T-helper 2 cell (primary cell): ENCODE measurements around the gene AAK1.
"Not testable (repeated sequence)": the region's sequence is repeated elsewhere in the genome, so short reads cannot be mapped to it uniquely, and the experiment has no call there.

Experiments used
- DNase-seq, 5 experiments: peaks; one replicate each; pipeline versions ENCODE4 v3.0.0 to v3.0.0-alpha.2; 2012 to 2022
- total RNA-seq, 2 donors: gene quantifications; one replicate each; lab custom pipeline; 2026; lab: John Stamatoyannopoulos, UW

Gene AAK1
- 165 to 166 reads per million in 2 donors for total RNA-seq

DNA sequence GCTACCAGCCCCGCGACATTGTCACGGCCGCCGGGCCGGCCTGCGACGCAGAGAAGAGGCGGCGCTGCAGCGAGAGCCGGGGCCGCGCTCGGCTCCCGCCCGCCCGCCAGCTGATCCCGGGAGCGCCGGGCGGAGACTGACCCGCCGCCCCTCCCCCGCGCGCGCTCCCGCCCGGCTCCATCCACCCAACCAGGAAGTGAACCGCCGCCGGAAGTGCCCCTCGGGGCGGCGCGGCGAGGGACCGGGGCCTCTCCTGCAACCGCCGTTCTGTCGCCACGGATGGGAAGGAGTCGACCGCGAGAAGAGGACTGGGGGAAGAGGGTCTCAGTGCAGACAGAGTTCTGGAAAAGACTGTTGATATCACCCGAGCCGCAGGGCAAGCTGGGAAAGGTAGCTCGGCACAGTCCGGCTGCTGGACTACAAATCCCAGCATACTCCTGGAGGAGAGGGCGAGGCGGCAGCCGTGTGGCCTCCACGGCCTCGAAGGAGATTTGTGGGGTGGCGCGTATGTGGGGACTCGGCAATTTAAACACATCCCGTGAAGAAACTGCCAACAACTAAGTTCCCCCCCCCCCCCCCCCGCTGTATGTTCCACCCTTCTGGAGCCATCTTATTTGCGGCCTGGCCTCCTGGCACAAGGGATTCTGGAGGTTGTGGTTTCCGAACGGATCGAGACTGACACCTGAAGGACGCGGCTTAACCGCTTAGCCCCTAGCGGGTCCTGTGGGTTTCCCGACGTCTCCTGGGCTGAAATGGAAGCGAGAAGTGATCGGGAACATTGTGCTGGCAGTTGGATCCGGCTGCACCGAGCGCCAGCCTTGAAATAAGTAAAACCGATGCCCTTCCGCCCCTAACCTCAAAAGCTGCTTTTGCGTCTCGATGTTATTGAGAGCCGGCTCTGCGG is at the start of gene AAK1:
Gene AAK1 (minus strand): TSS at position 138 of the 904 bp plus-strand sequence. CDS start 699 bp downstream, outside the sequence.
- peak; percentile 59 to 98 (median 73) for DNase-seq

GRCh38 chr2:69692424-69692823 is 48.9 kb upstream of the AAK1 start:
- no peak for DNase-seq

DNA sequence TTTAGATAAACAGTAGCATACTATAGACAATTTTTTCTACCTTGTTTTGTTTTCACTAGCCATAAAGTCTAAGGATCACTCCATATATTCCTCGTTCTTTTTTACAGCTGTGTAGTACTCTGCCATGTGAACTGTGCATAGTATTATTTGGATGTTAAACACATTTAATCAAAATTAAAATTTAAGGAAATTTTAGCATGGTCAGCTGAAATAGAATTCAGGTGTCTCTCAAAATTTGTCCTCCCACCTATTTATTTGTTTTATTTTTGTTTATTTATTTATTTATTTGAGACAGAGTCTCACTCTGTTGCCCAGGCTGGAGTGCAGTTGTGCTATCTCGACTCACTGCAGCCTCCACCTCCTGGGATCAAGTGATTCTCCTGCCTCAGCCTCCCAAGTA is 46.4 kb upstream of the AAK1 start:
- no peak for DNase-seq

DNA sequence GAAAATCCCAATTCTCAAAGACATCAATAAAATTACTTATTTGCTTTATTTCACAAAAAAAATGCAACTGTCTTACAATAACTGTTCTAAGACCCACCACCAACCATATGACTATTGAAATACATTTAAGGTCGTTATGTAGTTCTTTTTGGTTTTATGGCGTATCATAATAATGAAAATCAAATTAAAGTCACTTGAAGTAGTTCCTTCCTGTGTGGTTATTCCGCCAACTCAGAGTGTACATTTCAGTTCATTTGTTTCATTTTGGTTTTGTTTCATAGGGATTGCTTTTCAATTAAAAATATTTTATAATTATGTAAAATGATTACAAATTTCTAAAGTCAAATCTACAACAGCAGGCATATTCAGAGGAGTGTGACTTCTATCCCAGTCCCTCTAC is 45.9 kb upstream of the AAK1 start:
- peak in 1 of 5 experiments; percentile 72 for DNase-seq

- DNase-seq, result no peak
These were observed 44.6 kb upstream of the AAK1 start for GRCh38 chr2:69687971-69688611.

DNA sequence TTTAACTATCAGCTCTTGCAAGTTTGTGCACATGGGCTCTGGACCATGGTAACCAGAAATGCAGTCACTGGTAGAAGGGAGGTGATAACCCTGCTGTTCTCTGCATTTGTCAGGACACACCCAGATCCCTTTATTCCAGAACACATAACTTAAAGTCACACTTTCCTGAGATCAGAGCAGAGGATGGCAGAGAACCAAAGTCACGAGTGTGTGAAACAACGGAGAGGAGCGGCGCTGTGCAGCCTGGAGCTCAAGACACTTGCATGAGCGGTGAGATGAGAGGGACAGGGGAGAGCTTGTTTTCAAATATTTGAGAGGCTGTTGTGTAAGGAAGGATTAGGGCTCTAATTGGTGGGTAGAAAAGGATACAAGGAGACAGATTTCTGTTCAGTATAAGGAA is 43.3 kb upstream of the AAK1 start:
- no peak for DNase-seq

GRCh38 chr2:69685321-69686048 is 41.9 kb upstream of the AAK1 start:
- DNase-seq, result peak in 1 of 5 experiments; percentile 90

GRCh38 chr2:69683170-69683971 is 39.8 kb upstream of the AAK1 start:
- peak in 1 of 5 experiments; percentile 54 for DNase-seq

- no peak for DNase-seq
These were observed 39.0 kb upstream of the AAK1 start for GRCh38 chr2:69682525-69682924.

DNA sequence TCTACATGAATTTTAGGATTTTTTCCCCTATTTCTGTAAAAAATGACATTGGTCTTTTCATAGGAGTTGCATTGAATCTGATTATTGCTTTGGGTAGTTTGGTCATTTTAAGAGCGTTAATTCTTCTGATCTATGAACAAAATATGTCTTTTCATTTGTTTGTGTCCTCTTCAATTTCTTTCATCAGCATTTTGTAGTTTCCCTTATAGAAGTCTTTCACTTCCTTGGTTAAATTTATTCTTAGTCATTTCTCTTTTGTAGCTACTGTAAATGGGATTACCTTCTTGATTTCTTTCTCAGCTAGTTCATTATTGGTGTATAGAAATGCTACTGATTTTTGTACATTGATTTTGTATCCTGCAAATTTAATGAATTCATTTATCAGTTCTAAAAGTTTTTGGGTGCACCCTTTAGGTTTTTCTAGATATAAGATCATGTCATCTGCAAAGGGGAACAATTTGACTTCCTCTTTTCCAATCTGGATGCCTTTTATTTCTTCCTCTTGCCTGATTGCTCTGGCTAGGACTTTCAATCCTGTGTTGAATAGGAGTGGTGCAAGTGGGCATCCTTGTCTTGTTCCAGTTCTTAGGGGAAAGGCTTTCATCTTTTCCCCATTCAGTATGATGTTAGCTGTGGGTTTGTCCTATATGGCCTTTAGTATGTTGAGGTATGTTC is 36.6 kb upstream of the AAK1 start:
- DNase-seq, result no peak

GRCh38 chr2:69677914-69678313 is 34.4 kb upstream of the AAK1 start:
- peak in 1 of 5 experiments; percentile 64 for DNase-seq

- no peak for DNase-seq
These were observed 32.6 kb upstream of the AAK1 start for GRCh38 chr2:69676146-69676545.

- DNase-seq, result no peak
These were observed 30.8 kb upstream of the AAK1 start for GRCh38 chr2:69674316-69674670.

GRCh38 chr2:69673098-69673497 is 29.6 kb upstream of the AAK1 start:
- DNase-seq, result not testable (repeated sequence)

- DNase-seq, result no peak
These were observed 26.1 kb upstream of the AAK1 start for GRCh38 chr2:69669666-69670065.

DNA sequence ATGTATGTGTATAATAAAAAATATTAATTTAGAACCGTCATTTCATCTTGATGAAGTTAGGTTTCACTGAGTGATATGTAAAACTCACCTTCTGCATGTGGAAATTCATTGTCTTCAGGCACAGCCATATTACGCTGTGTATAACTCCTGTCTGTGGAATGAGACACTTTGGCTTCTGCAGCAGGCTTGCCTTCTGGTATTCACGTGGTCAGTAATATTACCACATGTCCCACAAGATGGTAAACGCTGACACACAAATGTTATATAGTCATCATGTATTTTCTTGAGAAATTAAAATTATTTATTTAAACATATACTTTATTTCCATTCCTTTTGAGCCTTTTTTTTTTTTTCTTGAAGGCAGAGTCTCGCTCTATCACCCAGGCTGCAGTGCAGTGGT is 25.1 kb upstream of the AAK1 start:
- DNase-seq, result no peak

DNA sequence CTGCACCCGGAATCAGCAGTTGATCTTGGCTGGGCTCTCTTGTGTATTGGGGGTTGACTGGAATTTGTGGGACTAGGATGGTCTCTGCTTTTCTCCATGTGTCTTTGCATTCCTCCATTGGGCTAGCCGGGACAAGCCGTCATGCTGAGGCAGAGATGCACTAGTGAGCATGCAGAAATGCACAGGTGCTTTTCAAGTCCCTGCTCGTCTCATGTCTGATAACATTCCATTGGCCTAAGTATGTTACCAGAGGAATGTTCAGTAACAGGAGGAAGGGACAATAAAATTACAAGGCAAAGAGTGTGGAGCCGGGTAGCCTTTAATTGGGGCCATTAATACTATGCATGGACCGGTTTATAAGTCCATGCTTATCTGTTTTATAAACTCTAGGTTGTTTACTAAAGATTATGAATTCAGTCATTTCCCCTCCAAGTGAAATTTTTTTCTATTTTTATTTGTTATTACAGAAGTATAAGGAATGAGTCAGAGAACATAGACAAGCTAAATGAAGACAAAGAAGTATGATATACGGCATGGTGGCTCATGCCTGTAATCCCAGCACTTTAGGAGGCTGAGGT is 24.4 kb upstream of the AAK1 start:
- no peak for DNase-seq

DNA sequence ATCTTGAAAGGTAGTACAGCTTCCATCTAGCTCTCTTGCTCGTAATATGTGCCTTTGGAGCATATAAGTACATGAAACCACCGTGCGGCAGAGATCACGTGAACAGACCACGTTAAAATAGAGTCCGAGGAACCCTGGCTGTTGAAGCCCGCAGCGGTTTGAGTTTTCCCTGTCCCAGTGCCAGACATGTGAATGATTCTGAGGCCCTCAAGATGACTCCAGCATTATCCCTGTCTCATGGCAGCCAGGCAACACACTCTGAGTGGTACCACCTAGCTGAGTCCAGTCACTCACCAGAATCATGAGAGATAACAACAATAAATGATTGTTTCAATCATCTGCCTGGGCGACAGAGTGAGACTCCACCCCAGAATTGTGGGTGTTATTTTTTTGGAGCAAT is 21.6 kb upstream of the AAK1 start:
- no peak for DNase-seq

DNA sequence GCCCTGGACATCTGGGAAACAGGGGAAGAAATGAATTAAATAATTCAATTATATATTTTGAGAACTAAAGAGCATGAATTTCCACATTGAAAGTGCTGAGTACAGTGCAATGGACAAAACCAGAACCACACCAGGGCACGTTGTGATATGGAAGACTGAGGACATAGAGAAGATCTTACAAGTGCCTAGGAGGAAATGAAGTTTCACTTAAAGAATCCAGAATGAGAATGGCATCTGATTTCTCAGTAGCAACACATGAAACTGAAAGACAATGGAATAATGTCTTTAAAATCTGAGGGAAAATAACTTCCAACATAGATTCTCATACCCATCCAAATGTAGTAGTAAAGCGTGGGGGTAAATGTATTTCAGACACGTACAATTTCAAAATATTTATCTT is 20.3 kb upstream of the AAK1 start:
- no peak for DNase-seq

DNA sequence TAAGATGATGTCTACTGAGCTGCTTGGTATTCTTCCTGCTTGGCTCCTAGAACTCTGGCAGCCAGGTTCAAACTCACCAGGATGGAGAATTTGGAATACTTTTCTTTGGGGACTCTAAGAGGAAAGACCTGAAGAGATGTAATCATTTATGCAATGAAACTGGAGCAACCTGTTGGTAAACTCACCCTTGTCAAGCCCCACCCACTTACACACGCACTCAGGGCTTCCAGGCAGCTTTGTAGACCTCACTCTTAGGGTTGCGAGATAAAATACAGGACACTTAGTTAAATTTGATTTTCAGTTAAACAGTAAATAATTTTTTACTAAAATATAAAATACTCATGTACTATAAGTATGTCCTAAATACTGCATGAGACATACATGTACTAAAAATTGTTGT is 19.0 kb upstream of the AAK1 start:
- DNase-seq, result not testable (repeated sequence)

DNA sequence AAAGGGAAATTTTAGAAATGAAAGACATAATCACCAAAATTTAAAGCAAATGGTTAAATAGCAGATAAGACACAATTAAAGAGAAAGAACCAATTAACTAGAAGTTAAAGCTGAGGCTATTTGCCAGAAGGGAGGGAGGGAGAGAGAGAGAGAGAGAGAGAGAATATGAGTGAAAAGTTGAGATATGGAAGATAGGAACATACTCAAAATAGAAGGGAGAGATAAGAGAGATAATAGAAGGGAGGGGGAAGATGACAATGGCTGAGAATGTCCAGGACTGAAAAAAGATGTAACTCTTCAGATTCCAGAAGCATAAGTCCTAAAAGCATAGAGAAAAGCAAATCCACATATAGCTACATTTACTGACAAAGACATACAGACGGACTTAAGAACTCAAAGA is 17.1 kb upstream of the AAK1 start:
- DNase-seq, result no peak
